Progenitor cell of endocrine pancreas (in vitro differentiated cells): Measurements from ENCODE around the gene DAPP1. TPM values are rescaled to one million over a fixed set of nuclear protein-coding genes. Genes with fewer than 3 reads are reported as not detected.

Source experiments
- DNase-seq: peaks from one replicate; pipeline ENCODE4 v3.0.0; 2021; ENCODE audit warnings: low spot score; ENCODE audit not compliant: unreplicated experiment
- H3K27ac Mint-ChIP-seq: 2 replicates; pipeline ENCODE4 v1.8.0; 2021; ENCODE audit warnings: mild to moderate bottlenecking, moderate library complexity, mixed read lengths
- H3K27me3 Mint-ChIP-seq: 2 replicates; pipeline ENCODE4 v1.8.0; 2021; ENCODE audit warnings: mixed read lengths
- H3K36me3 Mint-ChIP-seq: 2 replicates; pipeline ENCODE4 v1.8.0; 2022; ENCODE audit warnings: mixed read lengths; ENCODE audit not compliant: insufficient read depth
- H3K4me1 Mint-ChIP-seq: 2 replicates; pipeline ENCODE4 v1.8.0; 2021; ENCODE audit warnings: low read depth, mixed read lengths
- H3K4me3 Mint-ChIP-seq: 2 replicates; pipeline ENCODE4 v1.8.0; 2021; ENCODE audit warnings: low read depth, mild to moderate bottlenecking, moderate library complexity, mixed read lengths
- H3K9me3 Mint-ChIP-seq: 2 replicates; pipeline ENCODE4 v1.8.0; 2021; ENCODE audit warnings: low read depth, mixed read lengths
- CTCF ChIP-seq: fragments of 200-600 bp; sonication (generic); IDR thresholded peaks from one replicate; pipeline ENCODE4 v1.5.0; 2021; ENCODE audit warnings: antibody characterized with exemption, mild to moderate bottlenecking; ENCODE audit not compliant: unreplicated experiment
- total RNA-seq: library from RNA; stranded (reverse); gene quantifications from 2 replicates; pipeline ENCODE4 v1.2.1, GENCODE V29; 2021

Gene DAPP1
- total RNA-seq, 1 donor from 2014 or later, result 0.12 TPM

GRCh38 chr4:99835942-99836341 lies 19.3 kb downstream of the DAPP1 start:
- H3K36me3 Mint-ChIP-seq, result no peaks in the 10 kb centered on the region
- H3K27ac Mint-ChIP-seq, result no peak overlapping the region
- H3K27me3 Mint-ChIP-seq, result no peaks in the 10 kb centered on the region
- H3K4me1 Mint-ChIP-seq, result peaks cover 5% of the 10 kb centered on the region
- no peak overlapping the region for H3K4me3 Mint-ChIP-seq
- no peak for DNase-seq
- no peaks in the 10 kb centered on the region for H3K9me3 Mint-ChIP-seq
- no peak for TF ChIP-seq CTCF

DNA sequence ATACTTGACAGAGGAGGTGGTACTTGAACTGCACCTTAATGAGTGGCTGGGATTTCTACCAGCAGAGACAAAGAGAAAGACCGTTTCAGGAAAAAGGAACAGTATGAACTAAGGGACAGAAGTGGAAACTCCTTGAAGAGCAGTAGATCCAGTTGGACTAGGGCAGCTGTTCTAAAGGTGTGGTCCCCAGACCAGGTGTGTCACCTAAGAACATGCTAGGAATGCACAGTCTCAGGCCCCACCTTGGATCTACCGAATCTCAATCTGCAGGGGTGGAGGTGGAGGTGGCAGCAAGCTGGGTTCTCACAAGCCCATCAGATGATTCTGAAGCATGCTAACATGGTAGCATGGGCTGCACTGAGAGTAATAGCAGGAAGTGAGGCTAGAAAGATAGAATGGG lies 22.3 kb downstream of the DAPP1 start:
- no peak for TF ChIP-seq CTCF
- Mint-ChIP-seq H3K4me3 (no peak overlapping the region), H3K27ac (no peak overlapping the region), H3K27me3 (no peaks in the 10 kb centered on the region), H3K4me1 (no peaks in the 10 kb centered on the region), H3K9me3 (no peaks in the 10 kb centered on the region), H3K36me3 (no peaks in the 10 kb centered on the region)
- DNase-seq, result no peak

DNA sequence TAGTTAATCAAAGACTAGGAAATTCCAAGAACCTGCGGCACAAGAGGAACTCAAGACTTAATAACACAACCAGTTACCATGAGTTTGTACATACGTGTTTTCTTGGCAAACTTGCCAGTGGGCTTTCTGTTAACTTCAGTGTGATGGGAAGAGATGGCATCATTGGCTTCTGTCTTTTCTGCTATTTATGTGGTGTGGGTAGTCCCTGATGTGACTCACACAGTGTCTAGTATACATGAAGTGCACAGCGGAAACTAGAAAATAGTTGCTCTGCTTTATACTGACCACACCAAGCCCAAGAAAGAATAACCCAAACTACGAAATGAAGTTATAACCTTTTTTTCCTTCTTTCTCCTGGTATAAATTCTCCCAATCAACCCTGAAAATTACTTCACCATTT lies 24.5 kb downstream of the DAPP1 start:
- no peak for DNase-seq
- H3K4me1 Mint-ChIP-seq, result peaks cover 5% of the 10 kb centered on the region
- H3K27ac Mint-ChIP-seq, result no peak overlapping the region
- H3K4me3 Mint-ChIP-seq, result no peak overlapping the region
- H3K27me3 Mint-ChIP-seq, result no peaks in the 10 kb centered on the region
- no peak for TF ChIP-seq CTCF
- H3K9me3 Mint-ChIP-seq, result no peaks in the 10 kb centered on the region
- no peaks in the 10 kb centered on the region for H3K36me3 Mint-ChIP-seq

DNA sequence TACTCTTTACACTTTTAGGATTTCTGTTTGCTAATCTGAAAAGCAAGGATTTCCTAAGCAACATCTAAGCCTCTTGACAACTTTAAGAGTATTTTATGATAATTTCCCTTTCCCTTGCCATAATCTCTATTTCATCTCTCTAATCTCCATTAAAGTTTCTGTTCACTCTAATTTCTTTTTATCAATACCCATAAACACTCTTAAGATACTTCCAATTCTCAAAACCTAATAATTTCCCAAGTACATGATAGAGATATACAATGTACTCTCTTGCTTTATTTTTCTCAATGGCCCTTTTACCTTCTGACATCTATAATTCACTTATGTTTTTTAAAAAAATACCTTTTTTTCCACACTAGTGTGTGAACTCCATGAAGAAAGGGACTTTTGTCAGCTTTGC lies 26.8 kb downstream of the DAPP1 start:
- Mint-ChIP-seq H3K27ac (no peak overlapping the region), H3K36me3 (no peaks in the 10 kb centered on the region), H3K27me3 (no peaks in the 10 kb centered on the region), H3K4me1 (peaks cover 8% of the 10 kb centered on the region), H3K4me3 (no peak overlapping the region), H3K9me3 (no peaks in the 10 kb centered on the region)
- no peak for TF ChIP-seq CTCF
- DNase-seq, result no peak

- DNase-seq, result no peak
- no peak for TF ChIP-seq CTCF
- Mint-ChIP-seq H3K4me1 (peaks cover 8% of the 10 kb centered on the region), H3K27ac (no peak overlapping the region), H3K27me3 (no peaks in the 10 kb centered on the region), H3K4me3 (no peak overlapping the region), H3K36me3 (no peaks in the 10 kb centered on the region), H3K9me3 (no peaks in the 10 kb centered on the region)
Measured at GRCh38 chr4:99844048-99844447, 27.4 kb downstream of the DAPP1 start.
